Measurements from ENCODE around the gene ARHGAP15.

The ARHGAP15 gene

GRCh38 chr2:143477714-143478443, 348.7 kb downstream of the ARHGAP15 start:
- DNase-seq (ENCODE audit: low read depth in 2 of 3, low spot score in 1 of 3), result no peak

GRCh38 chr2:143480086-143480485, 350.9 kb downstream of the ARHGAP15 start:
- DNase-seq (ENCODE audit: low read depth in 2 of 3, low spot score in 1 of 3), result no peak

- no peak for DNase-seq (ENCODE audit: low read depth in 2 of 3, low spot score in 1 of 3)
Observed at GRCh38 chr2:143480601-143481236, 351.5 kb downstream of the ARHGAP15 start.

GRCh38 chr2:143481237-143481623, 352.0 kb downstream of the ARHGAP15 start:
- DNase-seq (ENCODE audit: low read depth in 2 of 3, low spot score in 1 of 3), result no peak

- no peak for DNase-seq (ENCODE audit: low read depth in 2 of 3, low spot score in 1 of 3)
Observed at GRCh38 chr2:143481733-143482132, 352.5 kb downstream of the ARHGAP15 start.

- DNase-seq (ENCODE audit: low read depth in 2 of 3, low spot score in 1 of 3), result no peak
Observed at GRCh38 chr2:143482316-143482715, 353.1 kb downstream of the ARHGAP15 start.

- DNase-seq (ENCODE audit: low read depth in 2 of 3, low spot score in 1 of 3), result no peak
Observed at GRCh38 chr2:143482771-143483170, 353.6 kb downstream of the ARHGAP15 start.

GRCh38 chr2:143486976-143487375, 357.8 kb downstream of the ARHGAP15 start:
- no peak for DNase-seq (ENCODE audit: low read depth in 2 of 3, low spot score in 1 of 3)

GRCh38 chr2:143489145-143489544, 359.9 kb downstream of the ARHGAP15 start:
- no peak for DNase-seq (ENCODE audit: low read depth in 2 of 3, low spot score in 1 of 3)

GRCh38 chr2:143491131-143491530, 361.9 kb downstream of the ARHGAP15 start:
- no peak for DNase-seq (ENCODE audit: low read depth in 2 of 3, low spot score in 1 of 3)

- DNase-seq (ENCODE audit: low read depth in 2 of 3, low spot score in 1 of 3), result no peak
Observed at GRCh38 chr2:143493339-143493738, 364.1 kb downstream of the ARHGAP15 start.

GRCh38 chr2:143497726-143498125, 368.5 kb downstream of the ARHGAP15 start:
- DNase-seq (ENCODE audit: low read depth in 2 of 3, low spot score in 1 of 3), result no peak

GRCh38 chr2:143498496-143498895, 369.3 kb downstream of the ARHGAP15 start:
- no peak for DNase-seq (ENCODE audit: low read depth in 2 of 3, low spot score in 1 of 3)

- no peak for DNase-seq (ENCODE audit: low read depth in 2 of 3, low spot score in 1 of 3)
Observed at GRCh38 chr2:143499061-143499460, 369.8 kb downstream of the ARHGAP15 start.

GRCh38 chr2:143501106-143501676, 372.0 kb downstream of the ARHGAP15 start:
- no peak for DNase-seq (ENCODE audit: low read depth in 2 of 3, low spot score in 1 of 3)

GRCh38 chr2:143503280-143503679, 374.1 kb downstream of the ARHGAP15 start:
- DNase-seq (ENCODE audit: low read depth in 2 of 3, low spot score in 1 of 3), result no peak

GRCh38 chr2:143504397-143504796, 375.2 kb downstream of the ARHGAP15 start:
- DNase-seq (ENCODE audit: low read depth in 2 of 3, low spot score in 1 of 3), result no peak

GRCh38 chr2:143505542-143505941, 376.3 kb downstream of the ARHGAP15 start:
- no peak for DNase-seq (ENCODE audit: low read depth in 2 of 3, low spot score in 1 of 3)

GRCh38 chr2:143513081-143513480, 383.9 kb downstream of the ARHGAP15 start:
- DNase-seq (ENCODE audit: low read depth in 2 of 3, low spot score in 1 of 3), result peak in 1 of 3 donors; percentile 7

- no peak for DNase-seq (ENCODE audit: low read depth in 2 of 3, low spot score in 1 of 3)
Observed at GRCh38 chr2:143514413-143514812, 385.2 kb downstream of the ARHGAP15 start.

GRCh38 chr2:143515318-143515717, 386.1 kb downstream of the ARHGAP15 start:
- DNase-seq (ENCODE audit: low read depth in 2 of 3, low spot score in 1 of 3), result no peak

- DNase-seq (ENCODE audit: low read depth in 2 of 3, low spot score in 1 of 3), result no peak
Observed at GRCh38 chr2:143519521-143519920, 390.3 kb downstream of the ARHGAP15 start.

Measured in stimulated activated CD4-positive, alpha-beta T cell treated with anti-CD3 and anti-CD28 coated beads, Interleukin-12 subunit alpha, Interleukin-12 subunit beta, amount 100 ng/mL, for 48 hours (primary cell).